ENCODE measurements around the gene SHROOM3.

SHROOM3 gene

GRCh38 chr4:76762137-76763130 is 327.4 kb downstream of the SHROOM3 start:
- in situ Hi-C loops (cut with HindIII; ENCODE audit: low sequenced_read_pairs): no loop called here

DNA sequence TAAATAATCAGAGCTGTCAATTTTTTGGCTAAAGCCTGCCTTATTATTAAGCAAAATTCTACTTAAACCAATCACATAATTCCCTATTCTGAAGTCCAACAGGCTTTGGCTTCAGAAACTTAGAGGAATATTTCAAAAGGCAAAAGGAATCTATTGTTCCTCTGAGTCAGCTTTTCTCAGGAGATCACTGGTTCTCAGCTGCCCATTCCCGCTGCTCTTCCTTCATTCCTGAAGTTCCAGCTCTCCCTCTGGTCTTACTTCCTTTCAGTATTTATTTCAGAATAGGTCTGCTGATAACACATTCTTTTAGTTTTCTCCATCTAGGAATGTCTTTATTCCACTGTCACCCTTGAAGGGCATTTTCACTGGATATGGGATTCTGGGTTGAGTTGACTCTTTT is 329.2 kb downstream of the SHROOM3 start:
- in situ Hi-C loops (cut with HindIII; ENCODE audit: low sequenced_read_pairs): no loop called here

- in situ Hi-C loops (cut with HindIII; ENCODE audit: low sequenced_read_pairs): no loop called here
These were observed 330.6 kb downstream of the SHROOM3 start for GRCh38 chr4:76765473-76766183.

DNA sequence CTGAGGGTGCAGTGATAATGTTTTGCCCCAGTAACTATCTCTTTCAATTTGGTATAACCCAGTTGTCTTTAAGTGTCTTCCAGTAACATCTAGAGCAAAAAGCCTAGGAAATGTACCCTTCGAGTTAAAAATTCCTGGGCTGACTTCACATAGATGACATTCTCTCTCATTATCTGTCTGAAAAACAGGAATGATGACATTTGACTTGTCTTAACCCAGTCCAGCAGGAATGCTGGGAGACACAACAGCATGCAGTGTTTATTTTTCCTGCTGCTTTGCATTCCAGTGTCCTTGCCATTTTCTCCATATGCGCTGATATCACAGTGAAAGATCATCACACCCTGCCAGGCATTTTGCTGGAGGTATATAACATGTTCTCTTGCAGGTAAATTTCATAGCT is 333.0 kb downstream of the SHROOM3 start:
- in situ Hi-C loops (cut with HindIII; ENCODE audit: low sequenced_read_pairs): no loop called here

DNA sequence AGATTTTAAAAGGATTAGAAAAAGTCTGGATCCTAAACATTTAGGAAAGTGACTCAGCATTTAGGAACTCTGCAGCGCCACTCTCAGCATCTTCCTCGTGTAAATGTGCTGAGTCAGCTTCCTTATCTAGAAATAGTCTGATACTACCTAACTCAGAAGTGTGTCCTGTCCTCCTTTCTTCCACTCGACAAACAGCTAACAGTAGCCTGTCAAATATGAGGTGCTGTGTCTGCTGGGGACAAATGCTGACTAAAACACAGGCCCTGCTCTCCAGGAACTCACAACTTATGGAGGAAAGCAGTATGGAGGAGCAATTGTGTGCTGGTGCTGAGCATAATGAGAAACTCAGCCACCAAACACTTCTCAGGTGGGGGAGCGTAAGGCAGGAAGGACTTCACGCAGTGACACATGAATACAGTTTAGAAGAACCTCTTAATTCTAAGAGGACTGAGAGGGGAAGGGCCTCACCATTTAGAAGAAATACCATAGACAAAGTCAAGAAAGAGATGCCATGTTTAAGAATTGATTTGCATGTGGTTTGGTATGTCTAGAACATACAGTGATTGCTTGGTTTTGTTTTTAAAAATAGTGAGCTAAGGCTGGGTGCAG is 337.6 kb downstream of the SHROOM3 start:
- in situ Hi-C loops (cut with HindIII; ENCODE audit: low sequenced_read_pairs): no loop called here

DNA sequence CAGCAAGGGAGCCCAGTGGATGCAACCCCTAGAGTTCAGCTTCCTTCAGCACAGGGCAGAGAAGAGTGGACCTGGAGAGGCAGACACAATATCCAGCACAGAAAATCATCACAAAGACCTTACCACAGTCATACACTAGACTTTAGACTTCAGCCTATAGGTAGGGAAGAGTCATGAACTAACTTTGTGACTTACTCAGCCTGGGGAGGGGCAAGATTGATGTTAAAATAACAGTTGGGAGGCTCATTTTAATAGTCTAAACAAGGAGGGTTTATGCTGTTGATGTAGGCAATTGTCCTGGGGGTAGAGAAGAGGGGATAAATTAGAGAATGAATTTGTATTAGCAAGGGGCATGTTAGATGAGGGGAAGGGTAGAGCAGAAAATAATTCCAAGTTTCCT is 338.7 kb downstream of the SHROOM3 start:
- in situ Hi-C loops (cut with HindIII; ENCODE audit: low sequenced_read_pairs): no loop called here

DNA sequence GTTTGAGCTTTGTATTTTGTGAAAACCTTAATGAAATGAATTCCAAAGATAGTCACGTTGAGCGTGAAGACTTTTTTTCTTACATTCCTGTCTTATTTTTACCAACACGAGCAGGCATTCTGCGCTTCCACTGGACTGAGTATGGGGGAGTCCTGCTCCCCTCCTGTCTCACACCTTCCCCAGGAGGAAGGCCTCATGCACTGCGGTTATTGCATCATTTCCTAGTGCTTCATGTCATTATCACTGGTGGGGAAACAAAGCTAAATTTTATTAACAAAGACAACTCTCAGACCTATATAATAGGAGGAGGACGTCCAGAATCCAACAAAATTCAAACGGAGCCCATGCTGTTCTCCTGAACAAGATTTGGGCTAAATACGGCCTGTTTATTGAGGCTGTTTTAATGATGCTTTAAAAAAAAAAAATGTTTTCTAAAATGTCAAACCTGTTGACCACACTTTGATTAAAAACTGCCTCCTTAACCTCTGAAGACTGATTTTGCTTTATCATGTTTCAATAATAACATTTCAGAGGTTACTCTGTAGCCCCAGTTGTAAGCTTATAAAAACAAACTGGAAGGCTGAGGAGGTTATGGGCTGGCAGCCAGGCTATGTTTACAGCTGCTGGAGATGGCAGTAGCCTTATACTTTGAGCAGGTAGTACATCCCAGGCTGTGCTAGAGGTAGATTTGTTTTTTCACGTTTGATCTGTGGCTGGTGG is 344.9 kb downstream of the SHROOM3 start:
- in situ Hi-C loops (cut with HindIII; ENCODE audit: low sequenced_read_pairs): loop anchor here (10.0 kb wide), 1 partner anchor 425 kb away; no protein-coding TSS in a partner anchor

DNA sequence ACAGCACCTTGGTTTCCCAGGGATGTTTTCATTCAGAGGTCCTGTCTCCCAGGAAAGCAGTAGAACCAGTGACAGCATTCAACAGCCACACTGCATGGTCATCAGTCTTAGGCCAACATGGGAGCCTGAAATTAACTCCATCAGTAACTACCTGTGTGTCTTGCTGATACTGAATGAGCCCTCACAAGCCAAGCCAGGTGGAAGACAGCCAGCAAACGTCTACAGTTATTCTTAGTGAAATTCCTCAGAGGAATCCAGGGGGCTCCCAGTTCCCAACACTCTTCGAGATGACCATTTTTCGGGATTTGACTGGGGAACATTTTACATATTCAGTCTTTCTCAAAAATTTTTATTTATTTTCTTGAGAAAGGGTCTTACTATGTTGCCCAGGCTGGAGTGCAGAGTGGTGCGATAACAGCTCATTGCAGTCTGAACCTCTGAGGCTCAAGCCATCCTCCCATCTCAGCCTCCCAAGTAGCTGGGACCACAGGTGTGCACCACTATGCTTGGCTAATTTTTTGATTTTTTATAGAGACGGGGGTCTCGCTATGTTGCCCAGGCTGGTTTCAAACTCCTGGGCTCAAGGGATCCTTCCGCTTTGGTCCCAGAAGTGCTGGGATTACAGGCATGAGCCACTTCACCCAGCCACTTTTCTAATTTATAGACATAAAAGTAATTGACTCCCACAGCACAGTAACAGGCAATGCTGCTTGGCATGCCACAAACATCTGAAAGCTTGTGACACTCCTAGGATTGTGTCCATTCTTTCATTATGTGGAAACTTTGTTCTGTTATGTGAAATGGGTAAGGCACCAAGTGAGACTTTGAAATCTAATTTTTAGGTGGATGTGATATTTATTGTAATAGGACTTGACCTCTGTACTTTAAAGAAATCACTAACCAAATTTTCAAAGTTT is 346.0 kb downstream of the SHROOM3 start:
- in situ Hi-C loops (cut with HindIII; ENCODE audit: low sequenced_read_pairs): loop anchor here (10.0 kb wide), 1 partner anchor 424 kb away; no protein-coding TSS in a partner anchor

DNA sequence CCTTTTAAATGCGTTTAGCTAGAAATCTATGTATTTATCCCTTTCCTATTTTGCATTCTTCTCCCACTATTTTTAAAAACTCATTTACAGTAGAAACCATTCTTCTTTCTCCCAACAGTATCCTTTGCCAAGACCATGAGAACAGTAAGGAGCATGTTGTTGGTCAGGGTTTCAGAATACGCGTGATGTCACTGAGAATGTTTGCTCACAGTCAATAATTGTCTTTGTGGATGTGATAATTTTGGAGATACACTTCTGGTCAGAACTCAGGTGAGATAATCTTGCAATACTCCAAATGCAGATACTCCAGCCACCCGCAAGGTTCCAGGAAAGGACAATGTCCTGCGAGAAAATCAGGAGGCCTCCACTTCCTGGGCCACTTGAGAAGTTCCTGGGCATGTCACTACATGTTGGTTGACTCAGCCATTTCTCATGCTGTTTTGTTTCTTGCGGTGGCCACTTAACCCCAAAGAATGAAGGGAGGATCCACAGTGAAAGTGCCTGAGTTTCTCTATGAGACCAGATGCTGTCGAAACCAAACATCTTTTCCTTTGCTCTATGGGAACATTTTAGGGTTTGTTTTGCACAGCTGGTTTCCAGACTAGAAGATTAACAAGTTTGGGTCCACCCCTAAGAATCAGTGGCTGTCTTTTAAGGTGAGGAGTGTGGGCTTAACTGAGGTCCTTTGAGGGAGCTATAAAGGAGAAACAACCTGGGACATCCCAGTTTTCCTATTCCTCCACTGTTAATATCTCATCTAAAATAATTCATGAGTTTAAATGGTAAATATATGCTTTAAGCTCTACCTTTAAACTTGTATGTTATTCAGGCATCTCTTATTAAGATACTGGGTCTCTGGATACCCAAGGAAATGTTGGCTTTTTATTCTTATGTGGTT is 346.9 kb downstream of the SHROOM3 start:
- in situ Hi-C loops (cut with HindIII; ENCODE audit: low sequenced_read_pairs): loop anchor here (10.0 kb wide), 1 partner anchor 423 kb away; no protein-coding TSS in a partner anchor

GRCh38 chr4:76782837-76783236 is 347.8 kb downstream of the SHROOM3 start:
- in situ Hi-C loops (cut with HindIII; ENCODE audit: low sequenced_read_pairs): loop anchor here (10.0 kb wide), 1 partner anchor 422 kb away; no protein-coding TSS in a partner anchor

GRCh38 chr4:76783836-76784235 is 348.8 kb downstream of the SHROOM3 start:
- in situ Hi-C loops (cut with HindIII; ENCODE audit: low sequenced_read_pairs): loop anchor here (10.0 kb wide), 1 partner anchor 421 kb away; no protein-coding TSS in a partner anchor

DNA sequence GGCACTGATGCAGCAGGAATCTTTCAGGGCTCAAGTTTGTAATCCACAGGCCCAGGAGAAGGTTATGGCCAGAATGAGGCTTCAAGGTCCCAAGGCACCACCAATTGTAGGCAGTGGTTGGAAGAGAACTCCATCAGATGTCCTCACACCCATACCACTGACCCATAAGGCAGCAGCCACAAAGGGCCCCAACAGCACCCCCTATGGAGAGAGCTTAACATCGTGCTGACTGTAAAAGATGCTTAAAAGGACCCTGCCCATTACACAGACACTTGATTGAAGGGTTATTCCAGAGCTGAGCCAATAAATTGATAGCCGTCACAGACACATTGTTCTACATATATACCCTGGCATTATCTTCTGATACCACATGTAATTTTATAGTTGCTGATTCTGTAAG is 349.2 kb downstream of the SHROOM3 start:
- in situ Hi-C loops (cut with HindIII; ENCODE audit: low sequenced_read_pairs): loop anchor here (10.0 kb wide), 1 partner anchor 421 kb away; no protein-coding TSS in a partner anchor

- in situ Hi-C loops (cut with HindIII; ENCODE audit: low sequenced_read_pairs): loop anchor here (10.0 kb wide), 1 partner anchor 417 kb away; no protein-coding TSS in a partner anchor
These were observed 352.9 kb downstream of the SHROOM3 start for GRCh38 chr4:76787898-76788297.

GRCh38 chr4:76790377-76790776 is 355.3 kb downstream of the SHROOM3 start:
- in situ Hi-C loops (cut with HindIII; ENCODE audit: low sequenced_read_pairs): no loop called here

DNA sequence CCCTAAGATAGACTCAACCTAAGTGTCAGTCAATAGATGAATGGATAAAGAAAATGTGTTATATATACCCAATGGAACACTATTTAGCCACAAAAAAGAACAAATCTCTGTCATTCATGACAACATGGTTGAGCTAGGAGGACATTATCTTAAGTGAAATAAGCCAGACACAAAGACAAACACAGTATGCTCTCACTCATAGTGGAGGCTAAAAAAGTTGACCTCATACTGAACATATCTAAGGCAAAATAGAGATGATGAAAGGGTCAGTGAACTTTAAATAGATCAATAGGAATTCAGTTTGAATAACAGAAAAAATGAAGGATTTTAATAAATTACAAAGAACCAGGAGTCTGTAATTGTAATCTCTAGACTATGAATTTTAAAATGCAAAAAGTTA is 356.4 kb downstream of the SHROOM3 start:
- in situ Hi-C loops (cut with HindIII; ENCODE audit: low sequenced_read_pairs): no loop called here

DNA sequence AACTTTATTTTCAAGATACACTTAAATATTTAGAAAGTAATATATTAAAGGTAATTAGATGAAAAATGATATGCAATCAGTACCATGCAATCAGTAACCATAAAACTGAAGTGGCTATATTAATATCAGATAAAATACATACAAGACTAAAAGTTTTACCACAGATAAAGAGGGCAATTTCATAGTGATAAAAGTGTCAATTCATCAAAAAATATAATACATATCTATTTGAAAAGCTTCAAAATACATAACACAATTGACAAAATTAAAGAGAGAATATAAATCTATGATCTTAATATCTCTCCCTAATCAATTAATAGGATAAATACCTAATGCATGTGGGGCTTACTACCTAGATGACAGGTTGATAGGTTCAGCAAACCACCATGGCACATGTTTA is 357.4 kb downstream of the SHROOM3 start:
- in situ Hi-C loops (cut with HindIII; ENCODE audit: low sequenced_read_pairs): no loop called here

DNA sequence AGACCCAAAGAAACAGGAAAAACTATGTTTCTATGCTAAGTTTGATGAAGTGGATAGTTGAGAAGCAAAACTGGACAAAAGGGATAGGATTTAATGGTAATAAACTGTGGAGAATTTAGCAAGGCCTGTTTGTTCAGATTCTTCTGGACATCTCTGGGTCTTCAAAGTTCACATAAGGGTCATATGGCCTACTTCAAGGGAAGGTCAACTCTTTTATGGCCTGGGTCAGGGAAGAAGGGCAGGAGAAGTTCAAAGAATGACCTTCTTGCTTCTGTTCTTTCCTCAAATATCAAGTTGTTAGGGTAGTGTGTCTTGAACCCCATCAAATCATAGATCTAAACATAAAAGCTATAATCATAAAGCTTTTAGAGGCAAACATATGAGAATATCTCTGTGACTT is 360.2 kb downstream of the SHROOM3 start:
- in situ Hi-C loops (cut with HindIII; ENCODE audit: low sequenced_read_pairs): no loop called here

- in situ Hi-C loops (cut with HindIII; ENCODE audit: low sequenced_read_pairs): no loop called here
These were observed 364.1 kb downstream of the SHROOM3 start for GRCh38 chr4:76799140-76799539.
